HK-2 (cell line): ENCODE measurements around the gene PPP1R3G.
"Not testable (repeated sequence)": the region's sequence is repeated elsewhere in the genome, so short reads cannot be mapped to it uniquely, and the experiment has no call there.

ENCODE experiments used
- DNase-seq: peaks from one replicate; pipeline ENCODE4 v3.0.0-alpha.2; 2018; ENCODE audit not compliant: unreplicated experiment

The PPP1R3G gene

DNA sequence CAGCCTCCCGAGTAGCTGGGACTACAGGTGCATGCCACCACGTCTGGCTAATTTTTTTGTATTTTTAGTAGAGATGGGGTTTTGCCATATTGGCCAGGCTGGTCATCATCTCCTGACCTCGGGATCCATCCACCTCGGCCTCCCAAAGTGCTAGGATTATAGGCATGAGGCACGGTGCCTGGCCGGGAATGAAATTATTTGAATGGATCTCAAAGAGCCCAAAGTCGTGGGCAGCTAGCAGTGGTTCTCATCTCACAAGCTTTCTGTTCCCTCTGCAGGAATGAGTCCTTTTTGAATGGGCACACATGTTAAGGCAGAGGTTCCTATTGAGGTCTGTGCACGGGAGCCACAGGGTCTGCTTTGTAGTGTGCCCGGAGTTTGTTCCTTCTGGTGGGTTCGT, 34.9 kb downstream of the PPP1R3G start:
- DNase-seq: no peak

GRCh38 chr6:5120543-5120942, 35.4 kb downstream of the PPP1R3G start:
- DNase-seq: not testable (repeated sequence)

GRCh38 chr6:5121479-5121878, 36.3 kb downstream of the PPP1R3G start:
- DNase-seq: no peak

GRCh38 chr6:5121956-5122355, 36.8 kb downstream of the PPP1R3G start:
- no peak for DNase-seq

GRCh38 chr6:5122504-5123112, 37.5 kb downstream of the PPP1R3G start:
- no peak for DNase-seq

DNA sequence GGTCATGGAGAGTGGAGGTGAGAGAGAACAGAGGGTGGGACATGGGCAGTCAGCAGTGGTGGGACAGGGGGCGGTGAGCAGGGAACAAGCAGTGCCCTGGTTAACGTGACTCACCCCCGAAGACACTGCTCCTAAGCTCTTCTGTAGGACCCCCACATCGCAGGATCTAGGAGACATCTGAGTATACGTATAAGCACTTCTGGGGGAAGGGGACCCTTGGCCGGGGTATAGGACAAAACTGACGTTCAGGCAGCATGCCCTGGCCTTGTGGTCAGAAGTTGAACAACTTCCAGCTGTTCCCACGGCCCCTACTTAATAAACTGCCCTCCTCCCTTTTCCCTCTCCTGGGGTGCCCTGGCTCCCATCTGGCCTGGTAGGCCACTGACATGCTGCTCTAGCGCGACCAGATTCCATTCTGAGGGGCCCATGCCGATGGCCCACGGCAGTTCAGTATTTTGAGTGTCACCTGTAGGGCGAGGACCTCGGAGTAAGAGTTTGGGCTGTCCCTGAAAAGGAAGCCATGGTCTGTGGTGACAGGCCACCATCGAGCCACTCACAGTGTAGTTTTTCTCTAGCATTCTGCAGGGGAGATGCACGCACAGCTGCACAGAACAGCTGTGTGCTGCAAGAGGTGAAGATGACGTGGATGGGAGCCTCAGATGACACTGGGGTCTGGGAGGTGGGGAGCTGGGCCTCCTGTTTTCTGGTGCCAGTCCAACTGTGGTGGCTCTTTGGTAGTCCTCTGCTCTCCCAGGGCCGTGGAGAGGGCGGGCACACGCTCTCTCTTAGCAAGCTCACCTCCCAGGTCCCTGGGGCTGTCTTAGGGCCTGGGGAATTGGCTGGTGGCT, 38.4 kb downstream of the PPP1R3G start:
- no peak for DNase-seq

DNA sequence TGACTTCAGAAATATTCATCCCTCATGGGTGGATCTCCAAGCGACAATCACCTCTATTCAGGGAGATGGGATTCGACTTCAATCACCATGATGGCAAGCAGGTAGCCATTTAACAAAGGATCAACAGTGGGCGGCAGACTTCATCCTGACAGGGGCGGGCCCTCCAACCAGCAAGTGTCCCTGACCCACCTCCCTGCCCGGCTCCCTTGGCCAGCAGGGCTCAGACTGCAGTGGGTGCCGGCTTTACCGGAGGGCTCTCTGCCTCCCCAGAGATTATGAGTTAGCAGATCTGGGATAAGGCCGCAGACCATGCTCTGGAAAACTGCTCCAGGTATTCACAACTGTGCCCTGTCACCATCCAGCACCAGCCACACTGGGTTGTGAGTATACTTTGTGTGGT, 39.4 kb downstream of the PPP1R3G start:
- DNase-seq: no peak

DNA sequence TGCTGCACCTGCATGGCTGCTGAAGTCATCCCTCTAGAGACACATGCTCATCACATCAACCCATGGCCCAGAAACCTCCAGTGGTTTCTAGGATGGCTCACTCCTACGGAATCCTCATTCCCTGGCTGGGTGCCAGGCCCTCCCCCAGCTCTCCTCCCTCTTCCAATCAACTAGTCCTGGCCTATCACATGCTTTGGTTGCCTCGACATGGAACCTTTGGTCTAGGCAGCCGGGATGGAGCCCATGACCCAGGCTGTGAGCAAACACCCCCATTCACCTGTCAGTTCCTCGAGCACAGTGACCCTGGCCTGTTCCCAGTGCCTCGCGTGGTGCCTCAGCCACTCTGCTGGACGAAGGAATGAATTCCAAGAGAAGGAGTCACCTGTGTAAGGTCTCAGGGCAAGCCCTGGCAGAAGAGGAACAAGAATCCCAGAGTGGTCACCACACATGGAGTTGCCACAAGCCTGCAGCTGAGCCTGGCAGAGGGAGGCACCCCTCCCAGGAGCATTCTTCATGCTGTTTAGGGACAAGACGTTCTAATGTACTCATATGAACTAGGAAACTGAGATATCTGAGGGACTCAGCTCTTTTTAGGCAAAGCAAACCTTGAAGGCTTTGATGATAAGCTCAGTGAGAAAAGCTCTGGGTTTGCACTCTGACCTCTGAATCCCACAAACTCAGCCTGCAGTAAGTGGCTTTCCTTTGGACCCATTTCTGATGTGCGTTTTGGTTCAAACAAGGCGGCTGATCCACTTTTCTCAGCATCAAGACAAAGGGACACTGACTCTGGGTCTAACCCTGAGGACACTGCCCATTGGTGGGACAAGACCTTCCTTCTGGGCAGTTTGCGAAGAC, 40.2 kb downstream of the PPP1R3G start:
- DNase-seq: peak; percentile 88

DNA sequence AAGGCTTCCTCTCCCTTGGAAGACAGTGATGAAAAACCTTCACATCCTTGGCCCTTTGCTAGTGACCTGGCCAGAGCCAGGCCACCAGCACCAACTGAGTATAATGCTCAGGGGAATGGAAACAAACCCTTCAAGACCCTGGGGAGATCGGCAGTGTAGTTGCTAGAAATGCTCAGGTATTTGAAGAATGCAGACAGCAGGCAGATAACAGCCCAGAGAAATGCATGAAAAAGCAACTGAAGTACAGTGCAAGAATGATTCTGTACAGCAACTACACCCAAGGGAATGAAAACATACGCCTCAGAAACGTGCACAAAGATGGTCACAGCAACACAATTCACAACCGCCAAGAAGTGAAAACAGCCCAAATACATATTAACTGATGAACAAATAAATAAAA, 41.1 kb downstream of the PPP1R3G start:
- no peak for DNase-seq

DNA sequence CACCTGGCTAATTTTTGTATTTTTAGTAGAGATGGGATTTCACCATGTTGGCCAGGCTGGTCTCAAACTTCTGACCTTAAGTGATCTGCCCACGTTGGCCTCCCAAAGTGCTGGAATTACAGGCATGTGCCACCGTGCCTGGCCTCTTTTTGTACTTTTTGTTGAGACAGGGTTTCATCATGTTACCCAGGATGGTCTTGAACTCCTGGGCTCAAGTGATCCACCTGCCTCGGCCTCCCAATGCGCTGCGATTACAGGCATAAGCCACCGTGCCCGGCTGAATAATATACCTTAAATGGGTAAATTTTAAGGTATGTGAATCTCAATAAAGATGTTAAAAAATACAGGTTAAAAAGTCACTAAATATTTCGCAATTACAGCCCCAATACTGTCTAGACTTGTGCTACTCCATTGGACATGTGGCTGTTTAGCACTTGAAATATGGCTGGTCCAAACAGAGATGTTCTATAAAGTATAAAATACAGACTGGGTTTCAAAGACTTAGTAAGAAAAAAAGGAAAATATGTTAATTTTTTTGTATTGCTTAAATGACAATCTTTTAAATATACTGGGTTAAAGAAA, 42.1 kb downstream of the PPP1R3G start:
- no peak for DNase-seq

DNA sequence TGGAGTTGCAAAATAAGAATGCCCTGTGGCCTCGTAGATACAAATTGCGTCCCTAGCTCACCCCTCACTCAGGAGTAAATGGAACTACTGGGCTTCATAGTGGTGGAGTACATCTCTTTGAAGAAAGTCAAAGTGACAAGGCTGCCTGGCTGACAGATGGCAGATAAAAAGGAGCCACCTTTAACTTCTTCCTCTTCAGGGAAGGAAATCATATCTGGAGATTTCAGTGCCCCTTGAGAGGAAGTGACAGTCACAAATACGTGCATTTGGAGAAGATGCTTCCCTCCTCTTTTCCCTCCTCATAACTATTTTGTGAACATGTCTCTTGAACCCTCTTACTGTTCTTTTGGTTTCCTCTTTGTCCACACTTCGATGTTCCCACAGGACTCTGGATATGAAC, 43.2 kb downstream of the PPP1R3G start:
- DNase-seq: no peak

DNA sequence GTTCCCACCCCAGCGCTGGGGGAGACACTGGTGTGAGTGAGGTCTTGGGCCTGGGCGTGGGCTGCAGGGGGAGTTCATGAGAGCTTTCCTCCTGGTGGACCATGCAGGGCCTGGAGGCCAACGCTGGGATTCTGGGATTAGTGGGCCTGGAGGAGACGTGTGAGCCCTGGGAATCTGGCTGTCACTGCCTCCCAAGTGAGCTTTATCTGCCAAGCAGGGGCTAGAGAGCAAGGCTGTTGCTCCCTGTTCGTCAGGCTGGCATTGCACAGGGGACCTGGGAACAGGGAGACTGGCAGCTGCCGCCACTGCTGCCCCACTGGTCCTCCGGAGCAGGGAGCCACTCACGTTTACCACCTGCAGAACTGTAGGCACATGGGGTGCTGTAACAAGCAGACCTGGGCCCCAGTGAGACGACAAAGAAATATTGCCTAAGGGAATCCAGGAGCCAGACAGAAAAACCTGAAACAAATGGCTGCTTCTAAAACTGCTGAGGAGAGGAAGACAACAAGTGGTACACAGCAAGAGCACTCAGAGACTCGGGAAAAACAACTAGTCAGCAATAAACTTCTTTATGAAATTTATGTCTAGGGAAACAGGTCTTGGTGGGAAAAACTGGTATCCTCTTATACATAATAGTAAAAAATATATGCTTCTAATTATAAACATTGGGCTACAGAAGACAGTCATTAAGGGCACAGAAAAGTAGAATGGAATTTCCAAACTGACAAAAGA, 45.2 kb downstream of the PPP1R3G start:
- no peak for DNase-seq

GRCh38 chr6:5132731-5133130, 47.6 kb downstream of the PPP1R3G start:
- DNase-seq: no peak

- DNase-seq: no peak
These were observed 48.8 kb downstream of the PPP1R3G start for GRCh38 chr6:5133943-5134342.

DNA sequence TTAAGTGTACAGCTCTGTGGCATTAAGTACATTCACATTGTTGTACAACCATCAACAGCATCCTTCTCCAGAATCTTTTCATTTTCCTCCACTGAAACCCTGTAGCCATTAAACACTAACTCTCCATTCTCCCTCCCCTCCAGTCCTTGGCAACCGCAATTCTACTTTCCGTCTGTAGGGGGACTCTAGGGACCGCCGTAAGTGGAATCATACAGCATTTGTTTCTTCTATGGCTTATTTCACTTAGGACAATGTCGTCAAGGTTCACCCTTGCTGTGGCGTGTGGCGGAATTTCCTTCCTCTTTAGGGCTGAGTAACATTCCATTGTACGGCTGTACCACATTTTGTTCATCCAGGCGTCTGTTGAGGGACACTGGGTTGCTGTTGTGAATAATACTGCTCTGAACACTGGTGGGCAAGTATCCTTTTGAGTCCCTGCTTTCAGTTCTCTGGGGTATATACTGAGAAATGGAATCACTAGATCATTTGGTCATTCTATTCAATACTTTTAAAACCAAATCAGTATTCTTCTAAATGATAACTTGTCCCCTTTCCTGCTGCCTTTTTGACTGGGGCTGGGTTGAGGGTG, 50.7 kb downstream of the PPP1R3G start:
- DNase-seq: no peak

DNA sequence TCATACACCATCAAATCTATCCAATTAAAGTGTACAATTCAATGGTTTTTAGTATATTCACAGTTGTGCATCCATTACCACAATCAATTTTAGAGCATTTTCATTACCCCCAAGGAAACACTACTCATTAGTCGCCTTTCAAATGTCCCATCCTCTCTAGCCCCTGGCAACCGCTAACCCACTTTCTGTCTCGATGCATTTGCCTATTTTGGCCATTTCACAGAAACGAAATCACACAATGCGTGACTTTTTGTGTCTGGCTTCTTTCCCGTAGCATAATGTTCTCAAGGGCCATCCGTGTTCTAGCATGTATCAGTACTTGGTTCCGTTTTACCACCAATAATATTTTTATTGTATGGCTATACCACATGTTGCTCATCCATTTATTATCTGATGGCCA, 51.7 kb downstream of the PPP1R3G start:
- DNase-seq: no peak
